Right lung (tissue), 5 donors: ENCODE measurements around the gene CAPS. TPM values are rescaled to one million over a fixed set of nuclear protein-coding genes. Genes with fewer than 3 reads are reported as not detected.

Experiments used
- DNase-seq, 2 donors: peaks; one replicate each; pipeline ENCODE4 v3.0.0-alpha.2; 2013
- polyA plus RNA-seq, 5 donors: library from polyadenylated mRNA; unstranded; fragments of 120-200 nt; gene quantifications; one replicate each; pipeline versions ENCODE4 v1.2.1 to v1.2.3, GENCODE V29; 2013; ENCODE audit warnings: inconsistent platforms in 1 of 5, low replicate concordance in 1 of 5; ENCODE audit not compliant: insufficient read length in 5 of 5, insufficient read depth in 1 of 5

CAPS gene
- polyA plus RNA-seq, 5 donors: 13.5 to 56.0 (median 32.9) TPM

- no peak for DNase-seq
Observed at GRCh38 chr19:5932609-5933262, 18.7 kb downstream of the CAPS start.

- DNase-seq: no peak
Observed at GRCh38 chr19:5933391-5934068, 19.5 kb downstream of the CAPS start.

GRCh38 chr19:5934069-5934401 is 20.0 kb downstream of the CAPS start:
- DNase-seq: no peak

GRCh38 chr19:5934774-5935472 is 20.9 kb downstream of the CAPS start:
- peak; percentile 84 to 88 for DNase-seq

GRCh38 chr19:5935473-5936291 is 21.6 kb downstream of the CAPS start:
- DNase-seq: no peak

GRCh38 chr19:5936292-5936592 is 22.2 kb downstream of the CAPS start:
- DNase-seq: no peak

- DNase-seq: no peak
Observed at GRCh38 chr19:5937550-5937949, 23.5 kb downstream of the CAPS start.

GRCh38 chr19:5940260-5941208 is 26.5 kb downstream of the CAPS start:
- DNase-seq: no peak

- no peak for DNase-seq
Observed at GRCh38 chr19:5941673-5942072, 27.6 kb downstream of the CAPS start.

GRCh38 chr19:5943045-5943444 is 29.0 kb downstream of the CAPS start:
- no peak for DNase-seq

GRCh38 chr19:5943623-5944022 is 29.6 kb downstream of the CAPS start:
- no peak for DNase-seq

- peak in 1 of 2 donors; percentile 64 for DNase-seq
Observed at GRCh38 chr19:5947435-5947834, 33.4 kb downstream of the CAPS start.

- no peak for DNase-seq
Observed at GRCh38 chr19:5948752-5949564, 34.9 kb downstream of the CAPS start.

- DNase-seq: no peak
Observed at GRCh38 chr19:5949792-5950305, 35.8 kb downstream of the CAPS start.

- DNase-seq: no peak
Observed at GRCh38 chr19:5950741-5951140, 36.7 kb downstream of the CAPS start.

- DNase-seq: no peak
Observed at GRCh38 chr19:5951338-5951861, 37.3 kb downstream of the CAPS start.

- no peak for DNase-seq
Observed at GRCh38 chr19:5952193-5953029, 38.4 kb downstream of the CAPS start.

- DNase-seq: no peak
Observed at GRCh38 chr19:5953030-5953589, 39.1 kb downstream of the CAPS start.
